Measurements from ENCODE around the gene SLC14A1. TPM values are rescaled to one million over a fixed set of nuclear protein-coding genes. Genes with fewer than 3 reads are reported as not detected.

SLC14A1 gene
- total and polyA plus RNA-seq, 2 donors (not counting 1 experiment from before 2014, with no cell fraction given) = 5.8 to 6.4 TPM

GRCh38 chr18:45764000-45764686 is 40.2 kb downstream of the SLC14A1 start:
- H3K4me2 ChIP-seq (replicated peaks; ENCODE audit: low read depth, low read length, poor library complexity, severe bottlenecking) = no peak overlapping the region
- H3K27ac Mint-ChIP-seq = no peak overlapping the region
- H2AFZ ChIP-seq (ENCODE audit: insufficient read depth, low read depth, low read length, poor library complexity, severe bottlenecking) = no peak overlapping the region
- H3K4me3 Mint-ChIP-seq = no peak overlapping the region
- intact Hi-C loops (cut with micrococcal nuclease) = no loop called here
- no peaks in the 10 kb centered on the region for H3K4me1 ChIP-seq (ENCODE audit: control insufficient read depth in 2 of 2, insufficient read depth in 2 of 2, low read length in 2 of 2)
- ATAC-seq (ENCODE audit: low read depth) = no peak
- ChIA-PET CTCF (no interaction called here), POLR2A (no interaction called here)
- H3K9ac ChIP-seq (ENCODE audit: low read length) = no peak overlapping the region
- H3K4me3 ChIP-seq (ENCODE audit: control extremely low read depth in 1 of 5, extremely low read depth in 1 of 5, insufficient read depth in 1 of 5, low read depth in 2 of 5, low read length in 4 of 5) = no peak overlapping the region
- 79% methylated on average over 2 of the region's 3 CpGs for WGBS (ENCODE audit: insufficient coverage)
- no peaks in the 10 kb centered on the region for H3K9me3 Mint-ChIP-seq (ENCODE audit: insufficient read depth)
- H3K27me3 Mint-ChIP-seq = peaks cover 26% of the 10 kb centered on the region
- H3K27me3 ChIP-seq (replicated peaks in 1 of 4; ENCODE audit: control extremely low read depth in 1 of 4, control insufficient read depth in 3 of 4, insufficient read depth in 4 of 4, low read length in 3 of 4) = peaks cover 0 to 14% (median 3%) of the 10 kb centered on the region in 4 experiments
- DNase-seq = no peak
- TF ChIP-seq CTCF (IDR thresholded peaks at IDR 0.05) (no peak), EZH2 (IDR thresholded peaks at IDR 0.05; ENCODE audit: borderline replicate concordance, insufficient read depth, low read depth, low read length, poor library complexity, severe bottlenecking) (no peak)
- H3K4me1 Mint-ChIP-seq = no peaks in the 10 kb centered on the region
- no peaks in the 10 kb centered on the region for H4K20me1 ChIP-seq (ENCODE audit: control insufficient read depth, insufficient read depth, low read length, poor library complexity, severe bottlenecking)
- no peak overlapping the region for H3K27ac ChIP-seq (ENCODE audit: low read length in 2 of 2)
- no peaks in the 10 kb centered on the region for H3K79me2 ChIP-seq (ENCODE audit: control insufficient read depth, insufficient read depth, low read length)
- H3K9me3 ChIP-seq (ENCODE audit: control extremely low read depth in 1 of 3, control insufficient read depth in 2 of 3, insufficient read depth in 1 of 3, low read length in 2 of 3) = peaks cover 0 to 6% (median 0%) of the 10 kb centered on the region in 3 donors
- no peaks in the 10 kb centered on the region for H3K36me3 ChIP-seq (replicated peaks in 1 of 2; ENCODE audit: control extremely low read depth in 1 of 2, control insufficient read depth in 1 of 2, extremely low read depth in 1 of 2, insufficient read depth in 2 of 2, low read length in 1 of 2)

GRCh38 chr18:45765796-45766195 is 41.8 kb downstream of the SLC14A1 start:
- H3K4me3 ChIP-seq (ENCODE audit: control extremely low read depth in 1 of 5, extremely low read depth in 1 of 5, insufficient read depth in 1 of 5, low read depth in 2 of 5, low read length in 4 of 5) = no peak overlapping the region
- H3K36me3 ChIP-seq (replicated peaks in 1 of 2; ENCODE audit: control extremely low read depth in 1 of 2, control insufficient read depth in 1 of 2, extremely low read depth in 1 of 2, insufficient read depth in 2 of 2, low read length in 1 of 2) = no peaks in the 10 kb centered on the region
- intact Hi-C loops (cut with micrococcal nuclease) = no loop called here
- H3K9me3 ChIP-seq (ENCODE audit: control extremely low read depth in 1 of 3, control insufficient read depth in 2 of 3, insufficient read depth in 1 of 3, low read length in 2 of 3) = peaks cover 0 to 6% (median 0%) of the 10 kb centered on the region in 3 donors
- Mint-ChIP-seq H3K27ac (no peak overlapping the region), H3K4me3 (no peak overlapping the region), H3K4me1 (no peaks in the 10 kb centered on the region), H3K9me3 (ENCODE audit: insufficient read depth) (no peaks in the 10 kb centered on the region), H3K27me3 (peaks cover 29% of the 10 kb centered on the region)
- no peaks in the 10 kb centered on the region for H3K4me1 ChIP-seq (ENCODE audit: control insufficient read depth in 2 of 2, insufficient read depth in 2 of 2, low read length in 2 of 2)
- H3K79me2 ChIP-seq (ENCODE audit: control insufficient read depth, insufficient read depth, low read length) = no peaks in the 10 kb centered on the region
- H3K27ac ChIP-seq (ENCODE audit: low read length in 2 of 2) = no peak overlapping the region
- TF ChIP-seq EZH2 (IDR thresholded peaks at IDR 0.05; ENCODE audit: borderline replicate concordance, insufficient read depth, low read depth, low read length, poor library complexity, severe bottlenecking) = no peak
- no peak for TF ChIP-seq CTCF (IDR thresholded peaks at IDR 0.05)
- peaks cover 0 to 4% (median 0%) of the 10 kb centered on the region in 4 experiments for H3K27me3 ChIP-seq (replicated peaks in 1 of 4; ENCODE audit: control extremely low read depth in 1 of 4, control insufficient read depth in 3 of 4, insufficient read depth in 4 of 4, low read length in 3 of 4)
- no peak for DNase-seq
- no peak overlapping the region for H3K9ac ChIP-seq (ENCODE audit: low read length)
- no peak overlapping the region for H2AFZ ChIP-seq (ENCODE audit: insufficient read depth, low read depth, low read length, poor library complexity, severe bottlenecking)
- no peak overlapping the region for H3K4me2 ChIP-seq (replicated peaks; ENCODE audit: low read depth, low read length, poor library complexity, severe bottlenecking)
- no peaks in the 10 kb centered on the region for H4K20me1 ChIP-seq (ENCODE audit: control insufficient read depth, insufficient read depth, low read length, poor library complexity, severe bottlenecking)
- ChIA-PET POLR2A (no interaction called here), CTCF (no interaction called here)
- WGBS (ENCODE audit: insufficient coverage) = 63% methylated on average over 2 of the region's 2 CpGs
- ATAC-seq (ENCODE audit: low read depth) = no peak
